Peyer's patch (tissue), 4 donors: ENCODE data around the gene ZDHHC22.

ENCODE experiments used
- POLR2A ChIP-seq, 2 donors: fragments of 450-650 bp; IDR thresholded peaks; one replicate each; pipeline ENCODE4 v1.5.1; 2017; ENCODE audit warnings: antibody characterized with exemption in 2 of 2, mild to moderate bottlenecking in 2 of 2, moderate library complexity in 2 of 2
- TF ChIP-seq, protein P1 (sequence below), 6 experiments: fragments of 450-650 bp in 4 of 6; fragments of 200-600 bp in 2 of 6; sonication (generic) in 1 of 6; IDR thresholded peaks; one replicate each; pipeline ENCODE4 v1.5.1; 2017 to 2019; ENCODE audit warnings: antibody characterized with exemption in 6 of 6, mild to moderate bottlenecking in 3 of 6, moderate library complexity in 1 of 6

GRCh38 chr14:77116172-77116817 lies 25.3 kb downstream of the ZDHHC22 start:
- no peak for TF ChIP-seq POLR2A (IDR thresholded peaks at IDR 0.05)
- TF ChIP-seq, protein P1, sequence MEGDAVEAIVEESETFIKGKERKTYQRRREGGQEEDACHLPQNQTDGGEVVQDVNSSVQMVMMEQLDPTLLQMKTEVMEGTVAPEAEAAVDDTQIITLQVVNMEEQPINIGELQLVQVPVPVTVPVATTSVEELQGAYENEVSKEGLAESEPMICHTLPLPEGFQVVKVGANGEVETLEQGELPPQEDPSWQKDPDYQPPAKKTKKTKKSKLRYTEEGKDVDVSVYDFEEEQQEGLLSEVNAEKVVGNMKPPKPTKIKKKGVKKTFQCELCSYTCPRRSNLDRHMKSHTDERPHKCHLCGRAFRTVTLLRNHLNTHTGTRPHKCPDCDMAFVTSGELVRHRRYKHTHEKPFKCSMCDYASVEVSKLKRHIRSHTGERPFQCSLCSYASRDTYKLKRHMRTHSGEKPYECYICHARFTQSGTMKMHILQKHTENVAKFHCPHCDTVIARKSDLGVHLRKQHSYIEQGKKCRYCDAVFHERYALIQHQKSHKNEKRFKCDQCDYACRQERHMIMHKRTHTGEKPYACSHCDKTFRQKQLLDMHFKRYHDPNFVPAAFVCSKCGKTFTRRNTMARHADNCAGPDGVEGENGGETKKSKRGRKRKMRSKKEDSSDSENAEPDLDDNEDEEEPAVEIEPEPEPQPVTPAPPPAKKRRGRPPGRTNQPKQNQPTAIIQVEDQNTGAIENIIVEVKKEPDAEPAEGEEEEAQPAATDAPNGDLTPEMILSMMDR (IDR thresholded peaks at IDR 0.05) = no peak
